NCI-H510A treated with DMSO at 0.1 percent for 48 hours (cell line): Measurements from ENCODE around the gene DLG5.

Experiments
- DNase-seq: peaks from one replicate; lab custom pipeline; 2025; lab: John Stamatoyannopoulos, UW

DLG5 gene

DNA sequence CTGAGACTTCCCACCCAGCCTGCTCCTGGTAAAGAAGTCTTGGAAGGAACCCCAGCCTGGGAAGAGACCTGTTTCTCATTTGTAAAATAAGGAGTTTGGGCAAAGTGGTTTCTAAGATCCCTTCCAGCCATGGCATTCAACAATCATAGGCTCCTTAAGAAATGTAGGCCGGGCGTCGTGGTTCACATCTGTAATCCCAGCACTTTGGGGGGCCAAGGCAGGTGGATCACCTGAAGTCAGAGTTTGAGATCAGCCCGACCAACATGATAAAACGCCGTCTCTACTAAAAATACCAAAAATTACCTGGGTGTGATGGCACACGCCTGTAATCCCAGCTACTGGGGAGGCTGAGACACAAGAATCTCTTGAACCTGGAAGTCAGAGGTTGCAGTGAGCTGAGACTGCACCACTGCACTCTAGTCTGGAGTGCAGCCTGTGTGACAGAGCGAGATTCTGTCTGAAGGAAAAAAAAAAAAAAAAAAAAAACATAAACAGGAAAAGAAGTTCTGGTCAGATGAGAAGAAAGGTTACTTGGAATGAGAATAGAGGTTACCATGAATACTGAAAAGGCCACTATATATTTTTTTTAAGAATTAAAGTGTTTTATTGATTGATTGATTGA, 15.9 kb downstream of the DLG5 start:
- no peak for DNase-seq

- no peak for DNase-seq
These were observed 16.7 kb downstream of the DLG5 start for GRCh38 chr10:77909749-77910375.

DNA sequence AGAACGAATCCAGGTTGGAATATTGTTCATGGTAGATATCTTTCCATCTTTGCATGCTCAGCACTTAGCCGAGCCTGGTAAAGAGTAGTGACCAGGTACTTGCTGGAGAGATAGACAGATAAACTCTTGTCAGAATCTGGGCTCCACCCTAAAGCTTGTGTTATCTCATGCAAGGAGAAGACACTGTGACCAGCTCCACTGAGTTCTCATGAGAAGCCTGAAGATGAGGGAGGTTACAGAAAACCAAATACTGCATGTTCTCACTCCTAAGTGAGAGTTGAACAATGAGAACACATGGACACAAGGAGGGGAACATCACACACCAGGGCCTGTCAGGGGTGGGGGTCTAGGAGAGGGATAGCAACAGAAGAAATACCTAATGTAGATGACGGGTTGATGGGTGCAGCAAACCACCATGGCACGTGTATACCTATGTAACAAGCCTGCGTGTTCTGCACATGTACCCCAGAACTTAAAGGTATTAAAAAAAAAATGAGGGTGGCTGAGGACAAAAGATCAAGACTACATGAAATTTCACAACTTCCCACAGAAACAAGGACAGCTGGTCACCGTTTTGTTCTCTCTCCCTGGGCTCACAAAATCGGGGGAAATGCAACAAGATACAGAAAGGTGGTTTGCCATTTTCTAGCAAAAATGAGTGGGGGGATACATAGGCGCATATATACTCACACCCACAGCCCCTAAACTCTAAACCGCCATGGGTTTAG, 17.4 kb downstream of the DLG5 start:
- DNase-seq: no peak

DNA sequence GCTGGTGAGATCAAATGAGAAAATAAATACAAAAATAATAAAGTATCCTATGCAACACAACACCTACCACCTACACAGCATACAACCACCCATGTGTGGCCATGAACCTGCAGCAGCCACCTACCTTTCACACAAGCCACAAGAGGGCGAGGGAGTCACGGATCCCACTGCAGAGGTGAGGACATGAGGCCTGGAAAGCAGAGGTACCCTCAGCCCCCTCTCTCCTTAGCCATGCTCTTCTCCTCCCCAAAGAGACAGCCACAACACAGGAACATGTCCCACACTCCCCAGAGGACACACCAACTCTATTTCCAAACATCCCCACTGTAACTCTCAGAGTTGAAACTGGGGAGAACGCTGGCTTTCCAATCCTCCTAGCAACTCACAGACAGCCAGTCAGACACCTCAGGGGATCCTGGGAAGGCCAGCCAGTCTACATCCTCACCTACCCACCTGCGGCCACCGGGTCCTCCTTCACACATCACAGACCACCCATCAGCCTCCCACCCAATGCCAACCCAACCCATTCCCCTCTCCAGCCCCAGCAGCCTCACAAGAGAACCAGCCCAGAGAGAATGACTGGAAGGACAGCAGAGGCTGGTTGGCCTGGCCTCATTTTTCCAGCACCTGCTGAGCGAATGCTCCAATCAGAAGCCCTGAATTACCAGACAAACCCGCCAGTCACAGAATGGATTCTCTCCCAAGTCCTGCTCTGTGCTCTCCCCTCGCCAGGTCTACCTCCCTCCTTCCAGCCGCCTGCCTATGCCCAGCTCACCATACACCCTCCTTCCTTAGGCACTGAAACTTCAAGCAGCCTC, 18.4 kb downstream of the DLG5 start:
- DNase-seq: peak; percentile 56

GRCh38 chr10:77907462-77907861, 19.1 kb downstream of the DLG5 start:
- DNase-seq: no peak

GRCh38 chr10:77906951-77907421, 19.6 kb downstream of the DLG5 start:
- DNase-seq: peak; percentile 51

DNA sequence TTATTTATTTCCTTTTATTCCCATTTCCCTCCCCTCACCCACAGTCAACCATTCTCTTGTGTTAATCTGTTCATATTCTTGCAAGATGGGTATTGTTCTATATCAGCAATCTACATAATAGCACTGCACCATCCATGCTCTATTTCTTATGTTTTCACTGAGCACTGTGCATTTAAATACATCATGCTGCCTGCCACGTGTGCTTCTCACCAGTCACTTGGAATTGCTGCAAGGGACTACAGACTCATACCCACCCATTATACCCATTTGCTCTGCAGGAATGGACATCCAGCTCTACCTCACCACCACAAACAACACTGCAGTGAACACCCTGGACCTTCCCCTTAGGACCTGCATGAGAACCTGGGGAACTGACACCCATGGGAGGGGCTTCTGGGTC, 20.8 kb downstream of the DLG5 start:
- no peak for DNase-seq

GRCh38 chr10:77905086-77905748, 21.3 kb downstream of the DLG5 start:
- DNase-seq: peak; percentile 98

GRCh38 chr10:77904100-77904840, 22.3 kb downstream of the DLG5 start:
- no peak for DNase-seq

- no peak for DNase-seq
These were observed 24.4 kb downstream of the DLG5 start for GRCh38 chr10:77902159-77902558.

DNA sequence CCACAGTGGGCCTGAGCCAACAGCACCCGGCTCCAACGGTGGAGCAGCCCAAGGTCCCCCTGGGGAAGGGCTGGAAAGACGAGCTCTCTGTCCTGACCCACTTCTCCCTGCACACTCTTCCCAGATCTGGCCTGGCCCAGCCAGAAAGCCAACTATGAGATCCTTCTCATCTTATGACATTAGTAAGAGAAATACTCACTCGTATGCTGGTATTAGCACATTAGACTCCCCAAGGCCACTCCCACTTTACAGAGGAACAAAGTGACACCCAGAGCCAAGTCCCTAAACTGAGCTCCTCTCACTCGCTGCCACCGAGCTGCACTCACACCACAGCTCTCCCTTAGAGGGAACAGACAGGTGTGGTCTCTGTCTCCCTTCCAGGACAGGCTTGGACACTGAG, 24.8 kb downstream of the DLG5 start:
- DNase-seq: no peak

DNA sequence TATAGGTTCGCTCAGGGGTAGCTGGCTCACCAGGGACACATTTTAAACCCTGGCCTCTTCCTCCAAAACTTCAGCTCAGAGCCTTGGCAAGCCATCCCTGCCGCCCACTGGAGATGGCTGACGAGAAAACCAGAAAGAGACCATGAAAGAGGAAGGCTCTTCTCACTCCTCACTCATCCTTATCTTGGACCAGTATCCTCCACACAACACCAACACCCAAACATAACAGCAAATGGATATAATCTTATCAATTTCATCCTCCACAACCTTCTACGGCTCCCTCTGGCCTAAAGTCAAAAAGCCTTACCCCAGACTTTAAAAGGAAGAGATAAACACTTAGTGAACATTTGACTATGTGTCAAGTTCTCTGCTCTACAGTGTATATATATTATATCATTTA, 26.9 kb downstream of the DLG5 start:
- no peak for DNase-seq

- DNase-seq: no peak
These were observed 27.5 kb downstream of the DLG5 start for GRCh38 chr10:77899080-77899477.

DNA sequence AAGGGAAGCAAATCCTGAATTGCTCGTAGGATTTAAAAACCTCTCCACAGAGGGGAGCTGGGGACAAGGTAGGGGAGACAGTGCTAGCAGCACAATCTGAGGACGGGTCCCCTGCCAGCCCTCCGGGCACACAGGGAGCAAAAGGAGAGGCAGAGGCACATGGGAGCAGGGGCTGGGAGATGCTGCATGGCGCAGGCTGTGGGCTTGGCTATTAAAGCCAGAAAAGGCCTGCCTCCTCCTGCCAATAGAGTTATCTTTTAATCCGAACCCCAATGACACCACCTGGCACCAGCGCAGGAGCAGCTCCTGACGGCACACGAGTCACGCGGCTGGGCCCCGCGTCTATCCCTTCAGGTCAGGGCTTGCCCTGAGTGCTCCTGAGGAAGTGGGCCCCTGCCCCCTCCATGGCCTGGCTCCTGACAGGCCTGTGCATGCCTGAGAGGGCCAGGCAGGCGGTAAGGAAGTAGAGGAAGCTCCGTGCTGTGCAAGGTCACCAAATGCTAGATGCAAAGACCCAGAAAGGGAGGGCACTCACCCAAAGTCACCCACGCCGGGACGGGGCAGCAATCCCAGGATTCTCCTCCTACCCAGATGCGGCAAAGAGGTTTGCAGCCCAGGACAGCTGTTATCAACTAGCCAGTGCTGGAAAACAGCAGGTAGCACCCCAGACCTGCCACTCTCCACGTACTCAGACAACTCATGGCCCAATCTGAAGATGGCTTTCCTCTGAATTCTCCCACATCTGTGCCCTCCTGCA, 28.1 kb downstream of the DLG5 start:
- DNase-seq: peak; percentile 94

DNA sequence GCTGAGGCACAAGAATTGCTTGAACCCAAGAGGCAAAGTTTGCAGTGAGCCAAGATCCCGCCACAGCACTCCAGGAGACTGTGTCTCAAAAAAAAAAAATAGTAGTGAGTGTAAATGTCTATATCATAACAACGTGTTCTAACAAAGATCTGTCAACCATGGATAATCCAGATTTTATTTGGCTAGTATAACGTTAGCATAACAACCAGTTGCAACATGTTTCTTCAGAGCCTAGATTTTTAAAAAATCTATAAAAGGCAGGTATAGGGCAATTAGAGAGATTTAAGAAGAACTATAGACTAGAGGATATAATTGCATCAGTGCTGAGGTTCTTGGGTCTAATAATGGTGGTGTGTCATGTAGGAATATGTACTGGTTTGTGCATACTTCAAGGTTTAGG, 30.5 kb downstream of the DLG5 start:
- no peak for DNase-seq

DNA sequence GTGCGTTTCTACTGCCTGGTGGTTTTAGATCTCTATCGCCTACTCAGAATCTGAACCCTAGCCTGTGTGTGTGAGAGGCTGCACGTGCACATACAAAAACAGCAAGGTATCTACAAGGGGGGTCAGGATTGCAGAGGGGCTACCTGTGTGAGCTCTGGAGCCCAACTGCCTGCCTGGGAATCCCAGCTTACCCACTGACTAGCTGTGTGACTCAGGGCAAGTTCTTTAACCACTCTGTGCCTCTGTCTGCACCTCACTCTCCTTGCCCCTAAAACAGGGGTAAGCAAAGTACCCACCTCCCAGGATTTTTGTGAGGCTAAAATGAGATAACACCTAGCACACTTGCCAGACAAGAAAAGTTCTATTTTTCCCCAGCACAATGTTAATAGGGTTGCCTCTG, 32.5 kb downstream of the DLG5 start:
- no peak for DNase-seq

GRCh38 chr10:77893386-77893785, 33.2 kb downstream of the DLG5 start:
- no peak for DNase-seq

GRCh38 chr10:77892761-77893160, 33.8 kb downstream of the DLG5 start:
- DNase-seq: no peak

DNA sequence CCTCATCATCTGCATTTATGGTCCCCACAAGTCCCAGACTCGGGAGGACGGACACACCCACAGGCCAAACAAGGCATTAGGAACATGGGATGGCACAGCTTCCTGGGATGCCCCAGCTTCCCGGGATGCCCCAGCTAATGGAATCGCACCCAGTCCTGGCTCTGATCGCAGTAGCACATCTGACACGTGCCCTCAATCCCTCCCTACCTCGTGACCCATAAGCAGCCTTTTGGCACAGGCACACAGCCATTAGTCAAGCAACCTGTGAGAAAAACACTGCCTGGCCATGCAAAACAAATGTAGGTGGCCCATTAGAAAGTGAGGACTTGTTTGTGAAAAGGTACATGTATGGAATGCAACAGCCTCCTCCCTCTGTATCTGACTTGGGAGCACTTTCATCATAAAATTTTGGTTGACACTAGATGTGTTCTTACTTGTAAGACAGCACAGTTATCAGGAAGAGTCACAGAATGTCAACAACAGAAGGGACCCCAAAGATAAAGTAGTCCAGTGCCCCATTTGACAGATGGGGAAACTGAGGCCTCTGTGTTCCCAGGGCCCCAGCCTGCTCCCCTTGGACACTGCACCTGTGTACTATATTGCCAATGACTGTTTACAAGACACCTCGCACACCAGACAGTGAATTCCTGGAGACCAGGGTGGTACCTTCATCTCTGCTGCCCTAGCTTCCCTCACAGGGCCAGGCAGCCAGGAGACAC, 34.4 kb downstream of the DLG5 start:
- peak; percentile 31 for DNase-seq

DNA sequence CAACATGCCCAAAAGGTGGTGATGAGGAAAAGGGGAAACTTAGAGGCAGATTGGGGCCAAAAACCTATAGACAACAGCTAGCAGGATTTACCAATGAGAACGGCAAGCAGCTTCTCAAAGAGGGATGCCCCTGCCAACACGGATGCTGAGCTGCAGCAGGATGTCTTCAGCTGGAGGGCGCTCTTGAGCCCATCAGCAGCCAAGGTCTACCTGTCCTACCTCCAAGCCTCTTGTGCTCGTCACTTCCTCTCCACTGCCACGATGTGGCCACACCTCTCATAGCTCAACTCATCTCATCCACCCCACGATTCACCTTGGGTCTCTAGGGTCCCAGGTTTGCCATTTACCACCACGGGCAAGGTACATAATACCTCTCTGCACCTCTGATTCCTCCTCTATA, 36.5 kb downstream of the DLG5 start:
- DNase-seq: peak; percentile 69
